ENCODE measurements around the gene TBC1D30. TPM values are rescaled to one million over a fixed set of nuclear protein-coding genes. Genes with fewer than 3 reads are reported as not detected.
A peak's percentile ranks its signal among the peaks of the same experiment; 100 is the strongest.

The TBC1D30 gene
- total RNA-seq, 1 experiment from 2014 or later, result 9.4 TPM

DNA sequence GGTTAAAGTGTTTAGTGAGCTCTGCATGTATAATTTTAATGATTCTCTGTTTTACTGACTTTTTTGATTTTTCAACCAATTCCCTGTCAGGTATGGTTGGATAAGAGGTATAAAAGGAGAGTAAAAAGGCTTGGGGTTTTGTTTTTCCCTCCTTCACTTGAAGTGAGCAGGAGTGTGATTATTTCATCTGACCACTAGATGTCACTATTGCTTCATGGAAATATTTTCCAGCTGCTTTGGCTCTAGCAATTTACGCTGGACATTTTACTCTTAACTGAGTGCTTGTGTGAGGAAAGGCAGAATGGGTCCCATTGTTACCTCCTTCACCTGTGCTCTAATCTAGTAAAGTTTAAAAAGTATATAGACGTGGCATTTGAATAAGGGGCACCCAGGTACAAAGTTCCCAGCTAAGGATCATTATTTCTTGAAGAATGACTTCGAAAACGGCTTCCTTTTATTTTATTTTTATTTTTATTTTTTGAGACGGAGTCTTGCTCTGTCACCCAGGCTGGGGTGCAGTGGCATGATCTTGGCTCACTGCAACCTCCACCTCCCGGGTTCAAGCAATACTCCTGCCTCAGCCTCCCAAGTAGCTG, 66.5 kb downstream of the TBC1D30 start:
- in situ Hi-C loops (cut with HindIII; ENCODE audit: low pct_unique_long_range_greater_than_20kb, low sequenced_read_pairs), result no loop called here
- peak; percentile 63 for DNase-seq (ENCODE audit: low read depth)

- in situ Hi-C loops (cut with HindIII; ENCODE audit: low pct_unique_long_range_greater_than_20kb, low sequenced_read_pairs), result no loop called here
- DNase-seq (ENCODE audit: low read depth), result no peak
Measured at GRCh38 chr12:64891629-64892028, 67.2 kb downstream of the TBC1D30 start.

- in situ Hi-C loops (cut with HindIII; ENCODE audit: low pct_unique_long_range_greater_than_20kb, low sequenced_read_pairs), result no loop called here
Measured at GRCh38 chr12:64892561-64892960, 68.1 kb downstream of the TBC1D30 start.

GRCh38 chr12:64893961-64894360, 69.5 kb downstream of the TBC1D30 start:
- in situ Hi-C loops (cut with HindIII; ENCODE audit: low pct_unique_long_range_greater_than_20kb, low sequenced_read_pairs), result no loop called here
- DNase-seq (ENCODE audit: low read depth), result no peak

More at GRCh38 chr12:64892561-64892960, 68.1 kb downstream of the TBC1D30 start:
- DNase-seq (ENCODE audit: low read depth), result no peak

GRCh38 chr12:64894827-64895475, 70.5 kb downstream of the TBC1D30 start:
- in situ Hi-C loops (cut with HindIII; ENCODE audit: low pct_unique_long_range_greater_than_20kb, low sequenced_read_pairs), result no loop called here
- no peak for DNase-seq (ENCODE audit: low read depth)

DNA sequence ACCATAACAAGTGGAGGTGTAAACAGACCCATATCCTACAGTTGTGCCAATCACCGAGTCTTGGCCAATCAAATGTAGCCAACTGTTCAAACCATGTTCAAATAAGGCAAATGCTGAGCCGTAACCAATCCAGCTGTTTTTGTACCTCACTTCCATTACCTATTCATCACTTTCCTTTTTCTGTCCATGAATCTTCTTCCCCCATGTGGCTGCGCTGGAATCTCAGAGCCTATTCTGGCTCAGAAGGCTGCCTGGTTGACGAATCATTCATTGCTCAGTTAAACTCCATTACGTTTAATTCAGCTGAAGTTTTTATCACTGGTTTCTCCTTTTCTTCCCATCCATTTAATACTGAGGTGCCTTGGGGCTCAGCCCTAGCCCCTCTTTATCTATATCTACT, 71.1 kb downstream of the TBC1D30 start:
- no peak for DNase-seq (ENCODE audit: low read depth)

GRCh38 chr12:64900540-64900939, 76.1 kb downstream of the TBC1D30 start:
- no peak for DNase-seq (ENCODE audit: low read depth)
- in situ Hi-C loops (cut with HindIII; ENCODE audit: low pct_unique_long_range_greater_than_20kb, low sequenced_read_pairs), result no loop called here

More for the DNA sequence above, 71.1 kb downstream of the TBC1D30 start:
- in situ Hi-C loops (cut with HindIII; ENCODE audit: low pct_unique_long_range_greater_than_20kb, low sequenced_read_pairs), result no loop called here

- DNase-seq (ENCODE audit: low read depth), result no peak
- in situ Hi-C loops (cut with HindIII; ENCODE audit: low pct_unique_long_range_greater_than_20kb, low sequenced_read_pairs), result no loop called here
Measured at GRCh38 chr12:64903479-64904152, 79.2 kb downstream of the TBC1D30 start.

- no peak for DNase-seq (ENCODE audit: low read depth)
- in situ Hi-C loops (cut with HindIII; ENCODE audit: low pct_unique_long_range_greater_than_20kb, low sequenced_read_pairs), result no loop called here
Measured at GRCh38 chr12:64907097-64907496, 82.7 kb downstream of the TBC1D30 start.

GRCh38 chr12:64909124-64909523, 84.7 kb downstream of the TBC1D30 start:
- DNase-seq (ENCODE audit: low read depth), result no peak
- in situ Hi-C loops (cut with HindIII; ENCODE audit: low pct_unique_long_range_greater_than_20kb, low sequenced_read_pairs), result no loop called here

- in situ Hi-C loops (cut with HindIII; ENCODE audit: low pct_unique_long_range_greater_than_20kb, low sequenced_read_pairs), result no loop called here
- DNase-seq (ENCODE audit: low read depth), result no peak
Measured at GRCh38 chr12:64911081-64911480, 86.6 kb downstream of the TBC1D30 start.

DNA sequence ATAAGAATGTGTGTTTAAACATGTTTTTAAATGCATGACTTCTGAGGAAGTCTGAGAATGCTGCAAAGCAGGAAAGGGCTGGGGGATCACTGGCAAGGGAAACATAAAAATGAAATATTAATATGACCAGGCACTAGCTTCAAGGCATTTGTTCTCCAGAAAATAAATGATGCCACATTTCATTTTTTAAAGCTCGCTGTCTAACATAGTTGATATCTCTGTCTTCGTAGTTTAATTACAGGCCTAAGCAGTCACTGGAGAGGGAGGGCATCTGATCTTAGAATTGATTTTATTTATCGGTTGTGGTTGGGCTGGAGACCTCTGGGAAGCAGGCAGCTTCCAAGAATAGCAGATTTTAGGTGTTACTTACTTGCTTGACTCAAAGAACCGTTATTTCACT, 87.5 kb downstream of the TBC1D30 start:
- DNase-seq (ENCODE audit: low read depth), result no peak

DNA sequence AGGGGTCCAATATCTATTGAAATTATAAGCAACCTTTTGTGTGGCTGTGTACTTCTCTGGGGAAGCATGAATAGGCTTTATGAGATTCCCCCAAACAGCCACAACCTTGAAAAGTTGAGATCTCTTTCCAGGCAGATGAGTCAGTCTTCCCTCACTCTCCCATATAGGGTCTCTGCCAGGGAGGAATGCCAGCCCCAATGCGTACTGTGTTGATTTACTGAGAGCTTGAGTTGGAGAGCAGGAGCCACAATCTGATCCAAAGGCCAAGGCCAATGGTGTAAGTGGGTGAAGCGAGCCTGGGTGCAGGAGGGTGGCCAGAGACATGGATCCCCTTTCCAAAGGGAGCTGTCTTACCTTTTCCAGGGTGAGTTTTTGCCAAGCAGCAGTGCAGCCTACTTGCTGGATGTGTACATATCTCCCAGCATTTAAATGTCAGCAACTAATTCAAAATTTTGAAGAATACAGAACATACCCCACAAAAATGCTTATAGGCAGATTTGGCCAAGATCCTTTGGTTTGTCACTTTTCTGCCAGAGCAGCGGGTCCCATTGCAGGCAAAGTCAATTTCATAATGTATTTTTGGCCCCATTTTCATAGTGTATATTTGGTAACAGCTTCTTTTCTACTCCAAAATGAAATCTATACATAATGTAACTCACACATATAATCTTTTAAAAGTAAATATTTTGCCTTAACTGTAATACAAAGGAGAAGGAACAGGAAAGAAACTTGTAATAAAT, 88.2 kb downstream of the TBC1D30 start:
- no peak for DNase-seq (ENCODE audit: low read depth)
- in situ Hi-C loops (cut with HindIII; ENCODE audit: low pct_unique_long_range_greater_than_20kb, low sequenced_read_pairs), result no loop called here

More for the DNA sequence above, 87.5 kb downstream of the TBC1D30 start:
- in situ Hi-C loops (cut with HindIII; ENCODE audit: low pct_unique_long_range_greater_than_20kb, low sequenced_read_pairs), result no loop called here

- in situ Hi-C loops (cut with HindIII; ENCODE audit: low pct_unique_long_range_greater_than_20kb, low sequenced_read_pairs), result no loop called here
- DNase-seq (ENCODE audit: low read depth), result no peak
Measured at GRCh38 chr12:64915242-64915641, 90.8 kb downstream of the TBC1D30 start.

DNA sequence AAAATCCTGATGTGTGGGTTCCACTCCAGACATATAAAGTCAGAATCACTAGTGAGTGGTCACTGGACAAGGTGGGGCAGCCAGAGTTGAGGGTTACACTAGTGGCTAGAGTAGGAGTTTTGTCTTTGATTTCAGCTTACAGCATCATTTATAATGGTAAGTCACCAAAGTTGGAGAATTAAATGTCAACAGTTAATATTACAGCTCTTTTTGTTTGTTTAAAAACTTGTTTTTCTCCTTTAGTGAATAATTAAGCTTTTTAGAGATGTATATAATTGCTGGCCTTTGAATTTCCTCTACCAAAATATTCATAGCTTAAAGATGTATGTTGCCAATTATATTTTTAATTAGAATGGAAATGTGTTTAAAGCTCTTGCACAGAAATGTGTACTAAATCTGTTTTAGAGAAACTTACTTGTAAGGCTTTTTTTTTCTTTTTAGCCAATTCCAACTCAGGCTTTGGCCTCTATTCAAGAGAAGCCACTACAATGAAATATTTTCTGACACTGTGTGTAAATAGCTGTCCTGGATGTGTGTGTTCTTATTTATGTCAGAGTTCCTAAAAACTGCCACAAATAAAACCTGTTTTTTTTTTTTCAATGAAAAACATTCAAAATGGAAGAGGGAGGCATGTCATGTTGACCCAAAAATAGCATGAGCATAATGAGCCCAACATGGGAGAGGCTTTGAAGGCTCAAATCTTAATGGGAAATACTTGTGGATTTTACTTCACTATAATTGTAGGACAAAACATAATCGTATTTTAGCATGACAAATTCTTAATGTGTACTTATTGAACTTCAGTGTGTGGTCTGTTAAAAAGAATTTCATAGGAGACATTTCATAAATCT, 92.2 kb downstream of the TBC1D30 start:
- in situ Hi-C loops (cut with HindIII; ENCODE audit: low pct_unique_long_range_greater_than_20kb, low sequenced_read_pairs), result no loop called here

DNA sequence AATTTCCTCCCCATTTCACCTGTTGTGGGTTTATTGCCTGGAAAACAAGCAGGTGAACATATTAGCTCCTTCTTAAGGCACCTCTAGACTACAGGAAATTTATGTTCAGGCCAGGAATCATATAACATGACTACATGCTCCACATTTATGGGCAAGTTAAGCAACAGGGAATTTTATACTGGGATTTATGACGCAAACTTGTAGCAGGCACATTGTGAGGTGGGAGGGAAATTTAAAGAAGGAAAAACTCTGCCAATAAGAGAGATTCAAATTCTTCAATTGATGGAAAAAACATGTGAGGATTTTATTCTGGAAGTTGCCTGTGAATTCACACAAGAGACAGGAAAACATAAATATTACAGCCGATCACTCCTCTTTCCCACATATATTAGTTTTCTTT, 93.9 kb downstream of the TBC1D30 start:
- in situ Hi-C loops (cut with HindIII; ENCODE audit: low pct_unique_long_range_greater_than_20kb, low sequenced_read_pairs), result no loop called here

More for the DNA sequence above, 92.2 kb downstream of the TBC1D30 start:
- no peak for DNase-seq (ENCODE audit: low read depth)

GRCh38 chr12:64918801-64919200, 94.4 kb downstream of the TBC1D30 start:
- no peak for DNase-seq (ENCODE audit: low read depth)
- in situ Hi-C loops (cut with HindIII; ENCODE audit: low pct_unique_long_range_greater_than_20kb, low sequenced_read_pairs), result no loop called here

More for the DNA sequence above, 93.9 kb downstream of the TBC1D30 start:
- DNase-seq (ENCODE audit: low read depth), result no peak

GRCh38 chr12:64922853-64923252, 98.4 kb downstream of the TBC1D30 start:
- in situ Hi-C loops (cut with HindIII; ENCODE audit: low pct_unique_long_range_greater_than_20kb, low sequenced_read_pairs), result no loop called here
- no peak for DNase-seq (ENCODE audit: low read depth)

All from Caki2 (cell line).